H9 (cell line): ENCODE results near the gene GDI2. TPM values are rescaled to one million over a fixed set of nuclear protein-coding genes. Genes with fewer than 3 reads are reported as not detected.

Experiments used
- DNase-seq: peaks from one replicate; pipeline ENCODE4 v3.0.0-alpha.2; 2017
- H2AFZ ChIP-seq: one replicate; pipeline ENCODE4 v1.6.1; 2013; ENCODE audit warnings: mild to moderate bottlenecking, low read length, control low read depth, moderate library complexity
- H2AK5ac ChIP-seq: 2 replicates; pipeline ENCODE4 v1.6.1; 2013; ENCODE audit warnings: low read length, control low read depth, mixed read lengths; ENCODE audit not compliant: insufficient read length
- H2BK120ac ChIP-seq: one replicate; pipeline ENCODE4 v1.6.1; 2013; ENCODE audit warnings: low read depth, mild to moderate bottlenecking, low read length, control low read depth, inconsistent platforms; ENCODE audit not compliant: poor library complexity, severe bottlenecking
- H2BK12ac ChIP-seq: 2 replicates; pipeline ENCODE4 v1.6.1; 2013; ENCODE audit warnings: low read length, control low read depth, mixed read lengths, low read depth; ENCODE audit not compliant: insufficient read length
- H2BK15ac ChIP-seq: 2 replicates; pipeline ENCODE4 v1.6.1; 2013; ENCODE audit warnings: low read depth, low read length, control low read depth
- H2BK20ac ChIP-seq: one replicate; pipeline ENCODE4 v1.6.1; 2013; ENCODE audit warnings: low read depth, mild to moderate bottlenecking, low read length, control low read depth, inconsistent platforms; ENCODE audit not compliant: poor library complexity, severe bottlenecking
- H2BK5ac ChIP-seq: 2 replicates; pipeline ENCODE4 v1.6.1; 2013; ENCODE audit warnings: low read length, control low read depth, mixed read lengths; ENCODE audit not compliant: insufficient read length
- H3K14ac ChIP-seq: 2 replicates; pipeline ENCODE4 v1.6.1; 2013; ENCODE audit warnings: low read length, control low read depth; ENCODE audit not compliant: insufficient read depth
- H3K18ac ChIP-seq: 2 replicates; pipeline ENCODE4 v1.6.1; 2013; ENCODE audit warnings: low read depth, mild to moderate bottlenecking, mixed read lengths, low read length, control low read depth; ENCODE audit not compliant: insufficient read length
- H3K23ac ChIP-seq: 2 replicates; pipeline ENCODE4 v1.6.1; 2013; ENCODE audit warnings: low read length, control low read depth, mixed read lengths, low read depth; ENCODE audit not compliant: insufficient read length
- H3K23me2 ChIP-seq: 2 replicates; pipeline ENCODE4 v1.6.1; 2013; ENCODE audit warnings: low read depth, mild to moderate bottlenecking, mixed read lengths, low read length, control low read depth; ENCODE audit not compliant: insufficient read length, poor library complexity, severe bottlenecking
- H3K27ac ChIP-seq: 2 replicates; pipeline ENCODE4 v1.5.1; 2013; ENCODE audit warnings: low read length, control low read depth, mixed read lengths, low read depth; ENCODE audit not compliant: insufficient read length
- H3K27me3 ChIP-seq: 2 replicates; pipeline ENCODE4 v1.6.1; 2013; ENCODE audit warnings: low read length, control low read depth, inconsistent platforms; ENCODE audit not compliant: insufficient read depth
- H3K4ac ChIP-seq: 2 replicates; pipeline ENCODE4 v1.6.1; 2013; ENCODE audit warnings: low read depth, mild to moderate bottlenecking, control low read depth, inconsistent platforms, low read length, moderate library complexity
- H3K4me1 ChIP-seq: 2 replicates; pipeline ENCODE4 v1.6.1; 2013; ENCODE audit warnings: low read length, control low read depth, inconsistent platforms; ENCODE audit not compliant: insufficient read depth
- H3K4me2 ChIP-seq: 2 replicates; pipeline ENCODE4 v1.6.1; 2013; ENCODE audit warnings: low read length, control low read depth, mixed read lengths; ENCODE audit not compliant: insufficient read length, insufficient read depth
- H3K56ac ChIP-seq: 2 replicates; pipeline ENCODE4 v1.6.1; 2013; ENCODE audit warnings: low read depth, mild to moderate bottlenecking, mixed read lengths, low read length, control low read depth; ENCODE audit not compliant: insufficient read length
- H3K79me1 ChIP-seq: 2 replicates; pipeline ENCODE4 v1.6.1; 2013; ENCODE audit warnings: low read depth, mild to moderate bottlenecking, moderate library complexity, low read length, control low read depth, inconsistent platforms; ENCODE audit not compliant: insufficient read depth, poor library complexity, severe bottlenecking
- H3K79me2 ChIP-seq: 2 replicates; pipeline ENCODE4 v1.6.1; 2013; ENCODE audit warnings: low read length, control low read depth, inconsistent platforms; ENCODE audit not compliant: insufficient read depth
- H3K9ac ChIP-seq: 2 replicates; pipeline ENCODE4 v1.6.1; 2013; ENCODE audit warnings: low read length, control low read depth, mixed read lengths; ENCODE audit not compliant: insufficient read length; ENCODE audit errors: extremely low read depth
- H3K9me3 ChIP-seq: one replicate; pipeline ENCODE4 v1.6.1; 2013; ENCODE audit warnings: low read depth, low read length, inconsistent platforms; ENCODE audit not compliant: control insufficient read depth
- H3T11ph ChIP-seq: one replicate; pipeline ENCODE4 v1.6.1; 2013; ENCODE audit warnings: mild to moderate bottlenecking, low read length, control low read depth, inconsistent platforms
- H4K20me1 ChIP-seq: one replicate; pipeline ENCODE4 v1.6.1; 2013; ENCODE audit not compliant: control insufficient read depth, insufficient read length, insufficient read depth
- H4K5ac ChIP-seq: 2 replicates; pipeline ENCODE4 v1.6.1; 2013; ENCODE audit warnings: low read depth, mild to moderate bottlenecking, mixed read lengths, low read length, control low read depth; ENCODE audit not compliant: insufficient read length
- H4K8ac ChIP-seq: replicated peaks from 2 replicates; pipeline ENCODE4 v1.6.1; 2013; ENCODE audit warnings: low read length, control low read depth, mixed read lengths, low read depth; ENCODE audit not compliant: insufficient read length
- H4K91ac ChIP-seq: 2 replicates; pipeline ENCODE4 v1.6.1; 2013; ENCODE audit warnings: low read depth, mild to moderate bottlenecking, moderate library complexity, mixed read lengths, low read length, control low read depth; ENCODE audit not compliant: insufficient read length
- H3K27ac Mint-ChIP-seq, 3 experiments: 2 replicates in 2 of 3; 3 replicates in 1 of 3; pipeline ENCODE4 v1.8.0; 2020 to 2021; ENCODE audit warnings: mixed read lengths in 3 of 3, mild to moderate bottlenecking in 1 of 3, moderate library complexity in 1 of 3
- H3K27me3 Mint-ChIP-seq: 2 replicates; pipeline ENCODE4 v1.8.0; 2021; ENCODE audit warnings: low read depth, mild to moderate bottlenecking, moderate library complexity, mixed read lengths
- H3K36me3 Mint-ChIP-seq, 3 experiments: 2 replicates in 2 of 3; 3 replicates in 1 of 3; pipeline ENCODE4 v1.8.0; 2020 to 2021; ENCODE audit warnings: low read depth in 3 of 3, mixed read lengths in 3 of 3; ENCODE audit not compliant: insufficient read depth in 1 of 3
- H3K4me1 Mint-ChIP-seq, 2 experiments: 2 replicates each; pipeline ENCODE4 v1.8.0; 2020; ENCODE audit warnings: mixed read lengths in 2 of 2
- H3K4me3 Mint-ChIP-seq, 2 experiments: 2 replicates in 1 of 2; 3 replicates in 1 of 2; pipeline ENCODE4 v1.8.0; 2020 to 2021; ENCODE audit warnings: mild to moderate bottlenecking in 2 of 2, mixed read lengths in 2 of 2, moderate library complexity in 1 of 2
- H3K9me3 Mint-ChIP-seq, 2 experiments: 2 replicates in 1 of 2; 3 replicates in 1 of 2; pipeline ENCODE4 v1.8.0; 2020; ENCODE audit warnings: mild to moderate bottlenecking in 2 of 2, mixed read lengths in 2 of 2, moderate library complexity in 1 of 2
- WGBS: extraction: QIAGEN DNeasy Blood & Tissue Kit; methylation state at CpG from one replicate; pipeline ENCODE4 v1.1.7; 2013; ENCODE audit warnings: missing lambda C conversion rate, low lambda C conversion rate, mixed read lengths; ENCODE audit not compliant: insufficient read length; ENCODE audit errors: extremely low coverage; 5-methylcytosine and 5-hydroxymethylcytosine counted together
- total RNA-seq: library from RNA; stranded (reverse); gene quantifications from 2 replicates; pipeline ENCODE4 v1.2.1, GENCODE V29; 2021
- TF ChIP-seq, protein P1 (sequence below): fragments of 200-600 bp; sonication (generic); conservative IDR thresholded peaks from 3 replicates; pipeline ENCODE4 v1.8.0; 2021; ENCODE audit warnings: antibody characterized with exemption, mild to moderate bottlenecking

Gene GDI2
- total RNA-seq, 1 experiment from 2014 or later = 351 TPM

DNA sequence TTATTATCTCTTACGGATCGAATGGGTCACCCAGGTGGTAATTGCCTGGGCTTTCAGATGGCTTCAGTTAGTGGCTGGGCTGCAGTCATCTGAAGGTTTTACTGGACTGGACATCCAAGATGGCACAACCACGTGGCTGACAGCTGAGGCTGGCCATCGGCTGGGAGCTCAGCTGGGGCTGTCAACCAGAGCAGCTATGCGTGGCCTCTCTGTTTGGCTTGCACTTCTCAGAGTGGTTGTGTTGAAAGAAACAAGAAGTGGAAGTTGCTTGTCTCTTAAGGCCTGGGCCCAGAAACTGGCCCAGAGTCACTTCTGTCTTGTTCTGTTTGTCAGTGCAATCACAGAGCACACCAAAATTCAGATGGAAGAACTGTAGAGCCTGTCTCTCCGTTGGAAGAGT is 5.7 kb upstream of the GDI2 start:
- peaks cover 9 to 11% of the 10 kb centered on the region in 2 experiments for H3K4me1 Mint-ChIP-seq
- no peaks in the 10 kb centered on the region for H3K4me1 ChIP-seq
- H3K27ac ChIP-seq = no peak overlapping the region
- H2BK12ac ChIP-seq = no peak overlapping the region
- TF ChIP-seq, protein P1, sequence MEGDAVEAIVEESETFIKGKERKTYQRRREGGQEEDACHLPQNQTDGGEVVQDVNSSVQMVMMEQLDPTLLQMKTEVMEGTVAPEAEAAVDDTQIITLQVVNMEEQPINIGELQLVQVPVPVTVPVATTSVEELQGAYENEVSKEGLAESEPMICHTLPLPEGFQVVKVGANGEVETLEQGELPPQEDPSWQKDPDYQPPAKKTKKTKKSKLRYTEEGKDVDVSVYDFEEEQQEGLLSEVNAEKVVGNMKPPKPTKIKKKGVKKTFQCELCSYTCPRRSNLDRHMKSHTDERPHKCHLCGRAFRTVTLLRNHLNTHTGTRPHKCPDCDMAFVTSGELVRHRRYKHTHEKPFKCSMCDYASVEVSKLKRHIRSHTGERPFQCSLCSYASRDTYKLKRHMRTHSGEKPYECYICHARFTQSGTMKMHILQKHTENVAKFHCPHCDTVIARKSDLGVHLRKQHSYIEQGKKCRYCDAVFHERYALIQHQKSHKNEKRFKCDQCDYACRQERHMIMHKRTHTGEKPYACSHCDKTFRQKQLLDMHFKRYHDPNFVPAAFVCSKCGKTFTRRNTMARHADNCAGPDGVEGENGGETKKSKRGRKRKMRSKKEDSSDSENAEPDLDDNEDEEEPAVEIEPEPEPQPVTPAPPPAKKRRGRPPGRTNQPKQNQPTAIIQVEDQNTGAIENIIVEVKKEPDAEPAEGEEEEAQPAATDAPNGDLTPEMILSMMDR = no peak
- no CpG with 5 or more reads among the region's 6 CpGs for WGBS
- H2BK20ac ChIP-seq = no peak overlapping the region
- no peak overlapping the region for H2BK15ac ChIP-seq
- no peak overlapping the region for H3K27ac Mint-ChIP-seq
- H3K9me3 ChIP-seq = no peaks in the 10 kb centered on the region
- no peak overlapping the region for H4K91ac ChIP-seq
- no peaks in the 10 kb centered on the region; a peak in 1 of 5 replicates for H3K9me3 Mint-ChIP-seq
- H4K20me1 ChIP-seq = no peaks in the 10 kb centered on the region
- H3K27me3 Mint-ChIP-seq = peaks cover 3% of the 10 kb centered on the region
- H3K79me1 ChIP-seq = no peaks in the 10 kb centered on the region
- no peak overlapping the region for H3K9ac ChIP-seq
- no peak overlapping the region for H3K23ac ChIP-seq
- H3K79me2 ChIP-seq = no peaks in the 10 kb centered on the region
- peaks cover 3 to 6% (median 4%) of the 10 kb centered on the region in 3 experiments; a peak in 5 of 7 replicates for H3K36me3 Mint-ChIP-seq
- no peak overlapping the region for H3K56ac ChIP-seq
- H3K4me2 ChIP-seq = no peak overlapping the region
- no peak overlapping the region for H2AFZ ChIP-seq
- H3K18ac ChIP-seq = no peak overlapping the region
- H2BK120ac ChIP-seq = no peak overlapping the region
- H3K27me3 ChIP-seq = no peaks in the 10 kb centered on the region
- no peak overlapping the region for H2BK5ac ChIP-seq
- no peak overlapping the region for H3T11ph ChIP-seq
- peaks cover 3% of the 10 kb centered on the region for H3K23me2 ChIP-seq
- H3K14ac ChIP-seq = no peak overlapping the region
- no peak for DNase-seq
- no peak overlapping the region for H2AK5ac ChIP-seq
- no peak overlapping the region for H3K4ac ChIP-seq
- H3K4me3 Mint-ChIP-seq = no peak overlapping the region
- H4K8ac ChIP-seq = no peak overlapping the region
- H4K5ac ChIP-seq = no peak overlapping the region
